ENCODE data around the gene ZNF497. TPM values are rescaled to one million over a fixed set of nuclear protein-coding genes. Genes with fewer than 3 reads are reported as not detected.

Gene ZNF497
- total and polyA plus RNA-seq, 3 experiments from 2014 or later = 1.0 to 1.7 (median 1.7) TPM

DNA sequence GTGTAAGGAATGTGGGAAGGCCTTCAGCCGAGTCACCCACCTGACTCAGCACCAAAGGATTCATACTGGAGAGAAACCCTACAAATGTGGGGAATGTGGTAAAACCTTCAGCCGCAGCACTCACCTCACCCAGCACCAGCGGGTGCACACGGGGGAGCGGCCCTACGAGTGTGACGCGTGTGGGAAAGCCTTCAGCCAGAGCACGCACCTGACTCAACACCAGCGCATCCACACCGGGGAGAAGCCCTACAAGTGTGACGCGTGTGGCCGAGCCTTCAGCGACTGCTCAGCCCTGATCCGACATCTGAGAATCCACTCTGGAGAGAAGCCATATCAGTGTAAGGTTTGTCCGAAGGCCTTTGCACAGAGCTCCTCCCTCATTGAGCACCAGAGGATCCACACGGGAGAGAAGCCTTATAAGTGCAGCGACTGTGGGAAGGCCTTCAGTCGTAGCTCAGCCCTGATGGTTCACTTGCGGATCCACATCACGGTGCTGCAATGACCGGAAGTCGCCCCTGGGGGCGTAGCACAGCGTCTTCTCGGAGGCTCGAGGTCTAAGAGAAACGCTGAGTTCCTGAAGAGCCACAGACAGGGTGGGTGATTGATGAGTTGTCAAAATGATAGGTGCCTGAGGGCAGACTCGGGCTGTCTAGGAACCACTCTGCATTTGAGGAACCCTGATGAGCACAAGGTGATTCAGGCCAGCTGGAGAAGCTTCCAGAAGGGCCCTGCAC is 23.6 kb downstream of the ZNF497 start:
- Mint-ChIP-seq H3K4me3 (no peak overlapping the region), H3K4me1 (peaks cover 5 to 6% (median 6%) of the 10 kb centered on the region in 3 donors), H3K27ac (no peak overlapping the region), H3K36me3 (peaks cover 16 to 59% (median 29%) of the 10 kb centered on the region in 3 donors), H3K27me3 (no peaks in the 10 kb centered on the region), H3K9me3 (no peaks in the 10 kb centered on the region)
- no peak overlapping the region for H3K4me3 ChIP-seq (ENCODE audit: low read length)
- no peaks in the 10 kb centered on the region for H3K4me1 ChIP-seq (ENCODE audit: insufficient read depth, low read length)
- no peaks in the 10 kb centered on the region for H3K9me3 ChIP-seq (ENCODE audit: low read length)
- no peaks in the 10 kb centered on the region for H3K27me3 ChIP-seq (ENCODE audit: insufficient read depth, low read length, poor library complexity, severe bottlenecking)
- peak in 1 of 5 donors; percentile 45 for DNase-seq
- peaks cover 7% of the 10 kb centered on the region for H3K36me3 ChIP-seq (ENCODE audit: insufficient read depth, low read length)
- CTCF ChIA-PET = no interaction called here
- H3K27ac ChIP-seq (ENCODE audit: low read depth, low read length) = no peak overlapping the region
- POLR2A ChIA-PET = no interaction called here

DNA sequence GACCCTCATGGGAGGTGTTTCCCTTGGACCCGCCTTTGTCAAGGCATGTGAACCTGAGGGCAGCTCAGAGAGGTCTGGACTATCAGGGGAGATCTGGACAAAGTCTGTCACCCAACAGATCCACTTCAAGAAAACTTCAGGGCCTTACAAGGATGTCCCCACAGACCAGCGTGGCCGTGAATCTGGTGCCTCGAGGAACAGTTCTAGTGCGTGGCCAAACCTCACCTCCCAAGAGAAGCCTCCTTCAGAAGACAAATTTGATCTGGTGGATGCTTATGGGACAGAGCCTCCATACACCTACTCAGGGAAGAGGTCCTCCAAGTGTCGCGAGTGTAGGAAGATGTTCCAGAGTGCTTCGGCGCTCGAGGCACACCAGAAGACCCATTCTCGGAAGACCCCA is 24.2 kb downstream of the ZNF497 start:
- Mint-ChIP-seq H3K4me1 (peaks cover 5 to 6% (median 6%) of the 10 kb centered on the region in 3 donors), H3K4me3 (no peak overlapping the region), H3K36me3 (peaks cover 16 to 58% (median 29%) of the 10 kb centered on the region in 3 donors), H3K27me3 (no peaks in the 10 kb centered on the region), H3K27ac (peak overlapping the region in 1 of 8 donors; percentile 36), H3K9me3 (no peaks in the 10 kb centered on the region)
- Histone ChIP-seq H3K4me3 (ENCODE audit: low read length) (no peak overlapping the region), H3K9me3 (ENCODE audit: low read length) (no peaks in the 10 kb centered on the region), H3K36me3 (ENCODE audit: insufficient read depth, low read length) (peaks cover 7% of the 10 kb centered on the region), H3K4me1 (ENCODE audit: insufficient read depth, low read length) (no peaks in the 10 kb centered on the region), H3K27ac (ENCODE audit: low read depth, low read length) (no peak overlapping the region), H3K27me3 (ENCODE audit: insufficient read depth, low read length, poor library complexity, severe bottlenecking) (no peaks in the 10 kb centered on the region)
- POLR2A ChIA-PET = no interaction called here
- CTCF ChIA-PET = no interaction called here
- DNase-seq = no peak

DNA sequence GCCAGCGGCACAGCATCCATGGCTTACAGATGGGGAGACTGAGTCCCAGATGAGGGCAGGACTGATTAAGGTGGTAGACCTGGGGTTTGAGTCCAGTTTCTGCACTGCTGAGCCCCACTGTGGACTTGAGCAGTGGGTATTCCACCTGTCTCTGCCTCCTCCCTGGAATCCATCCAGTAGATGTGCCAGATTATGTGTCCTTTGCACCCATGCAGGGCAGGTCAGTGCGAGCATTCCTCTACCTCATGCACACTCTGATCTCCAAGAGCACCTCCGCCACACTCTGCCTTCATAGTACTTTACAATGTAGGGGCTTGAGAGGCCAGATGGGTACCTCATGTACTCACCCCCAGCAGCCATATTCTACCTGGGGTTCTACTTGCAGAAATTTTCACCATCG is 25.7 kb downstream of the ZNF497 start:
- Histone ChIP-seq H3K27ac (ENCODE audit: low read depth, low read length) (no peak overlapping the region), H3K36me3 (ENCODE audit: insufficient read depth, low read length) (peaks cover 7% of the 10 kb centered on the region), H3K9me3 (ENCODE audit: low read length) (no peaks in the 10 kb centered on the region), H3K4me3 (ENCODE audit: low read length) (no peak overlapping the region), H3K27me3 (ENCODE audit: insufficient read depth, low read length, poor library complexity, severe bottlenecking) (no peaks in the 10 kb centered on the region), H3K4me1 (ENCODE audit: insufficient read depth, low read length) (no peaks in the 10 kb centered on the region)
- ChIA-PET POLR2A (no interaction called here), CTCF (no interaction called here)
- no peak for DNase-seq
- H3K4me1 Mint-ChIP-seq = peaks cover 5 to 6% (median 6%) of the 10 kb centered on the region in 3 donors
- no peak overlapping the region for H3K27ac Mint-ChIP-seq
- peaks cover 16 to 59% (median 23%) of the 10 kb centered on the region in 3 donors for H3K36me3 Mint-ChIP-seq
- no peaks in the 10 kb centered on the region for H3K27me3 Mint-ChIP-seq
- H3K9me3 Mint-ChIP-seq = no peaks in the 10 kb centered on the region
- no peak overlapping the region for H3K4me3 Mint-ChIP-seq

DNA sequence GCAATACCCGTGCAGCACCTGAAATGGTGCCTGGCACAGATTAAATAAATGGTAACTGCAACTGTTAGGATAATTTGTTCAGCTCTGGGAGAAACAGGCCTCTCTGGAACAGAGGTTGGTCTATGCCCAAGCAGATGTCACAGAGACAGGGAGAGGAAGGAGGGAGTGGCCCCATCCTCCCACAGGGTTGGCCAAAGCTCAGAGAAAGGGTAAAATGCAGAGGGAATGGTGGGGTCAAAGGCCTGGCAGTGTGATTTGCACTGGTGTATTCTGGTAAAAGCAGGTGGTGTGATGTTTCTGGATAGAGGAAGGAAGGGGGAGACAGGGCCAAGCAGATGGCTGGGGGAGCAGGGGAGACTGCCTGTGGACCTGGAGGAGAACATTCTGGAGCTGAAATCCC is 26.3 kb downstream of the ZNF497 start:
- H3K4me3 ChIP-seq (ENCODE audit: low read length) = no peak overlapping the region
- H3K27ac Mint-ChIP-seq = peak overlapping the region in 1 of 8 donors; percentile 60
- POLR2A ChIA-PET = no interaction called here
- H3K9me3 Mint-ChIP-seq = no peaks in the 10 kb centered on the region
- peaks cover 5 to 6% (median 6%) of the 10 kb centered on the region in 3 donors for H3K4me1 Mint-ChIP-seq
- H3K4me1 ChIP-seq (ENCODE audit: insufficient read depth, low read length) = no peaks in the 10 kb centered on the region
- no peaks in the 10 kb centered on the region for H3K27me3 Mint-ChIP-seq
- no peak for DNase-seq
- no peak overlapping the region for H3K27ac ChIP-seq (ENCODE audit: low read depth, low read length)
- H3K4me3 Mint-ChIP-seq = no peak overlapping the region
- CTCF ChIA-PET = no interaction called here
- peaks cover 16 to 56% (median 20%) of the 10 kb centered on the region in 3 donors for H3K36me3 Mint-ChIP-seq
- H3K27me3 ChIP-seq (ENCODE audit: insufficient read depth, low read length, poor library complexity, severe bottlenecking) = no peaks in the 10 kb centered on the region
- H3K36me3 ChIP-seq (ENCODE audit: insufficient read depth, low read length) = peaks cover 7% of the 10 kb centered on the region
- no peaks in the 10 kb centered on the region for H3K9me3 ChIP-seq (ENCODE audit: low read length)

DNA sequence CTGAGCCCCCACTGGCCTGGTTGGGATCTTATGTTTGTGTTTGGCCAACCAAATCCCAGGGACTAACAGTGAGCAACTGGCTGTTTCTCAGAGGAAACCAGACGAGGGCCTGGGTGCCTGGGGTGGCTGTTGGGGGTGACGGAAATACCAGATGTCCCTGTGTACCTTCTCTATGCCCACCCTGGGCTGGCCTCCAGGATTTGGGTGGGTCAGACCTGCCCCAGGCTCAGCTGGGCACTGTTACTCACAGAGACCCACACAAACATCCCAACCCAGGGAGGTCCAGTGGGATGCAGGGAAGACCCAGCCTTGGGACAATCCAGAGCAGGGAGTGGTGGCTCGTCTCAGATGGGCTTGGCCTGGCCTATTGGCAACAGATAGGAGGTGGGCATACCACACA is 26.9 kb downstream of the ZNF497 start:
- ChIA-PET POLR2A (no interaction called here), CTCF (no interaction called here)
- Histone ChIP-seq H3K9me3 (ENCODE audit: low read length) (no peaks in the 10 kb centered on the region), H3K4me1 (ENCODE audit: insufficient read depth, low read length) (no peaks in the 10 kb centered on the region), H3K27me3 (ENCODE audit: insufficient read depth, low read length, poor library complexity, severe bottlenecking) (no peaks in the 10 kb centered on the region), H3K4me3 (ENCODE audit: low read length) (no peak overlapping the region), H3K36me3 (ENCODE audit: insufficient read depth, low read length) (peaks cover 7% of the 10 kb centered on the region), H3K27ac (ENCODE audit: low read depth, low read length) (no peak overlapping the region)
- Mint-ChIP-seq H3K4me1 (peaks cover 5 to 6% (median 6%) of the 10 kb centered on the region in 3 donors), H3K27me3 (no peaks in the 10 kb centered on the region), H3K9me3 (no peaks in the 10 kb centered on the region), H3K36me3 (peaks cover 13 to 51% (median 18%) of the 10 kb centered on the region in 3 donors), H3K27ac (no peak overlapping the region), H3K4me3 (no peak overlapping the region)
- DNase-seq = no peak

DNA sequence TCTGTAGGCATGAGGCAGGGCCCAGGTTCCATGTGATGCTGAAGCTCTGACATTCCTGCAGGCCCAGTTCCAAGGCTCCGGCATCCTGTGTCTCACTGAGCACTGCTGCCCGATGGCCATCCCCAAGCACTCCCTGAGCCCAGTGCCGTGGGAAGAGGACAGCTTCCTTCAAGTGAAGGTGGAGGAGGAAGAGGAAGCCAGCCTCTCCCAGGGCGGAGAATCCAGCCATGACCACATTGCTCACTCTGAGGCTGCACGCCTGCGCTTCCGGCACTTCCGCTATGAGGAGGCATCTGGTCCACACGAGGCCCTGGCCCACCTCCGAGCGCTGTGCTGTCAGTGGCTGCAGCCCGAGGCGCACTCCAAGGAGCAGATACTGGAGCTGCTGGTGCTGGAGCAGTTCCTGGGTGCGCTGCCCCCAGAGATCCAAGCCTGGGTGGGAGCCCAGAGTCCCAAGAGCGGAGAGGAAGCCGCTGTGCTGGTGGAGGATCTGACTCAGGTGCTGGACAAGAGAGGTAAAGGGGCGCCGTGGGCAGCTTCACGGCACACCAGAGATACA is 27.8 kb downstream of the ZNF497 start:
- Histone ChIP-seq H3K27ac (ENCODE audit: low read depth, low read length) (no peak overlapping the region), H3K4me3 (ENCODE audit: low read length) (no peak overlapping the region), H3K36me3 (ENCODE audit: insufficient read depth, low read length) (peaks cover 7% of the 10 kb centered on the region), H3K4me1 (ENCODE audit: insufficient read depth, low read length) (no peaks in the 10 kb centered on the region), H3K9me3 (ENCODE audit: low read length) (no peaks in the 10 kb centered on the region), H3K27me3 (ENCODE audit: insufficient read depth, low read length, poor library complexity, severe bottlenecking) (no peaks in the 10 kb centered on the region)
- H3K4me3 Mint-ChIP-seq = no peak overlapping the region
- peak overlapping the region in 1 of 8 donors; percentile 41 for H3K27ac Mint-ChIP-seq
- ChIA-PET CTCF (no interaction called here), POLR2A (no interaction called here)
- DNase-seq = no peak
- H3K36me3 Mint-ChIP-seq = peaks cover 9 to 46% (median 14%) of the 10 kb centered on the region in 3 donors
- H3K9me3 Mint-ChIP-seq = no peaks in the 10 kb centered on the region
- H3K27me3 Mint-ChIP-seq = no peaks in the 10 kb centered on the region
- peaks cover 2 to 3% (median 2%) of the 10 kb centered on the region in 3 donors for H3K4me1 Mint-ChIP-seq

DNA sequence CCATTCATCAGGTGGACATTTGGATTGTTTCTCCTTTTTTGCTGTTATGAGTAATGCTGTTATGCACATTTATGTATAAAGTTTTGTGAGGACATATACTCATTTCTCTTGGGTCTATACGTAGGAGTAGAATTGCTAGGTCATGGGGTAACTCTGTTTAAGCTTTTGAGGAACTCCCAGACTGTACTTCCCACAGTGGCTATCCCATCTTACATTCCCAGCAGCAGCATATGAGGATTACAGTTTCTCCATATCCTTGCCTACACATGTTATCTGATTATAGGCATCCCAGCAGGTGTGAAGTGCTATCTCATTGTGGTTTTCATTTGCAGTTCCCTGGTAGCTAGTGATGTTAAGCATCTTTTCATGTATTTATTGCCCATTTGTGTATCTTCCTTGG is 29.9 kb downstream of the ZNF497 start:
- Mint-ChIP-seq H3K27ac (no peak overlapping the region), H3K36me3 (peaks cover 0 to 28% (median 3%) of the 10 kb centered on the region in 3 donors), H3K4me3 (no peak overlapping the region), H3K4me1 (peaks cover 0 to 8% (median 0%) of the 10 kb centered on the region in 3 donors), H3K9me3 (no peaks in the 10 kb centered on the region), H3K27me3 (no peaks in the 10 kb centered on the region)
- H3K27ac ChIP-seq (ENCODE audit: low read depth, low read length) = no peak overlapping the region
- H3K36me3 ChIP-seq (ENCODE audit: insufficient read depth, low read length) = peaks cover 7% of the 10 kb centered on the region
- POLR2A ChIA-PET = interaction anchor here (0.7 kb wide), 1 partner anchor 749 kb away, joined by 4 read pairs; no protein-coding TSS in a partner anchor
- no peak for DNase-seq
- H3K9me3 ChIP-seq (ENCODE audit: low read length) = no peaks in the 10 kb centered on the region
- CTCF ChIA-PET = no interaction called here
- H3K4me1 ChIP-seq (ENCODE audit: insufficient read depth, low read length) = peaks cover 9% of the 10 kb centered on the region
- no peak overlapping the region for H3K4me3 ChIP-seq (ENCODE audit: low read length)
- H3K27me3 ChIP-seq (ENCODE audit: insufficient read depth, low read length, poor library complexity, severe bottlenecking) = no peaks in the 10 kb centered on the region

DNA sequence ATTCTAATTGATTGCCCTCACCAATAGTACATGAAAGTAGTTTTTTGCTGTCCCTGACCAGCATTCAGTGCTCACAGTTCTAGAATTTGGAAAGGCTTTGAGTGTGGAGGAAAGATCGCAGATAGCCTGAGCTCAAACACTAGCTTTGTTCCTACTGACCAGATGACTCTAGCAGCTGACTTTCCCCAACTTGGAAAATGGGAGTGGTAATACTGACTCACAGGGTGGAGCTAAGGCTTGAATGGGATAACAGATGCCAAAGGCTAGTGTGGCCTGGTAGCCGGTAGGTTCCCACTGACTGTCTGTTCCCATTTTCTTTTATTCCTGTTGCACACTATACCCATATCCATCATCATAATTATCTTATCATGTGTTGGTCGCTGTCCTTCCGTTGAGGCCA is 32.1 kb downstream of the ZNF497 start:
- Mint-ChIP-seq H3K9me3 (no peaks in the 10 kb centered on the region), H3K27ac (peak overlapping the region in 1 of 8 donors; percentile 87), H3K27me3 (no peaks in the 10 kb centered on the region), H3K36me3 (peaks cover 0 to 15% (median 0%) of the 10 kb centered on the region in 3 donors), H3K4me3 (no peak overlapping the region), H3K4me1 (peaks cover 0 to 8% (median 0%) of the 10 kb centered on the region in 3 donors)
- DNase-seq = no peak
- Histone ChIP-seq H3K4me3 (ENCODE audit: low read length) (no peak overlapping the region), H3K27ac (ENCODE audit: low read depth, low read length) (no peak overlapping the region), H3K4me1 (ENCODE audit: insufficient read depth, low read length) (peaks cover 27% of the 10 kb centered on the region), H3K36me3 (ENCODE audit: insufficient read depth, low read length) (no peaks in the 10 kb centered on the region), H3K9me3 (ENCODE audit: low read length) (no peaks in the 10 kb centered on the region), H3K27me3 (ENCODE audit: insufficient read depth, low read length, poor library complexity, severe bottlenecking) (no peaks in the 10 kb centered on the region)
- POLR2A ChIA-PET = no interaction called here
- CTCF ChIA-PET = no interaction called here
